Measurements from ENCODE around the gene PHETA1. TPM values are rescaled to one million over a fixed set of nuclear protein-coding genes. Genes with fewer than 3 reads are reported as not detected.

Gene PHETA1
- total and polyA plus RNA-seq, 3 donors from 2014 or later: 13.7 to 27.2 (median 16.1) TPM

- intact Hi-C loops (cut with DNase I; ENCODE audit: low total_unique reads): no loop called here
- 58 to 67% methylated on average over 8 of the region's 8 CpGs for WGBS, 2 donors
- Histone ChIP-seq H3K4me1 (no peaks in the 10 kb centered on the region), H3K9me3 (no peaks in the 10 kb centered on the region), H3K36me3 (ENCODE audit: low read depth, missing control alignments) (no peaks in the 10 kb centered on the region), H3K27ac (no peak overlapping the region), H3K4me3 (no peak overlapping the region), H3K27me3 (no peaks in the 10 kb centered on the region)
- peak in 2 of 3 experiments; percentile 18 to 42 for TF ChIP-seq CTCF (IDR thresholded peaks at IDR 0.05)
- TF ChIP-seq POLR2A (IDR thresholded peaks at IDR 0.05): no peak
- DNase-seq: no peak
Measured at GRCh38 chr12:111330800-111331752, 37.8 kb downstream of the PHETA1 start.

GRCh38 chr12:111328138-111328537 lies 40.8 kb downstream of the PHETA1 start:
- Histone ChIP-seq H3K36me3 (ENCODE audit: low read depth, missing control alignments) (no peaks in the 10 kb centered on the region), H3K4me1 (no peaks in the 10 kb centered on the region), H3K27ac (no peak overlapping the region), H3K9me3 (no peaks in the 10 kb centered on the region), H3K4me3 (no peak overlapping the region), H3K27me3 (no peaks in the 10 kb centered on the region)
- whole genome bisulfite sequencing, 2 donors: 82 to 93% methylated on average over 8 to 12 of the region's 12 CpGs
- intact Hi-C loops (cut with DNase I; ENCODE audit: low total_unique reads): no loop called here
- TF ChIP-seq CTCF (IDR thresholded peaks at IDR 0.05) (no peak), POLR2A (IDR thresholded peaks at IDR 0.05) (no peak)
- DNase-seq: no peak

- intact Hi-C loops (cut with DNase I; ENCODE audit: low total_unique reads): no loop called here
- no peaks in the 10 kb centered on the region for H3K9me3 ChIP-seq
- DNase-seq: no peak
- H3K36me3 ChIP-seq (ENCODE audit: low read depth, missing control alignments): no peaks in the 10 kb centered on the region
- TF ChIP-seq POLR2A (IDR thresholded peaks at IDR 0.05): no peak
- no peak for TF ChIP-seq CTCF (IDR thresholded peaks at IDR 0.05)
- no peaks in the 10 kb centered on the region for H3K4me1 ChIP-seq
- H3K4me3 ChIP-seq: no peak overlapping the region
- no peaks in the 10 kb centered on the region for H3K27me3 ChIP-seq
- no peak overlapping the region for H3K27ac ChIP-seq
- WGBS, 2 donors: 88 to 92% methylated on average over 6 of the region's 6 CpGs
Measured at GRCh38 chr12:111327474-111327873, 41.4 kb downstream of the PHETA1 start.

GRCh38 chr12:111322336-111323250 lies 46.3 kb downstream of the PHETA1 start:
- no peaks in the 10 kb centered on the region for H3K36me3 ChIP-seq (ENCODE audit: low read depth, missing control alignments)
- intact Hi-C loops (cut with DNase I; ENCODE audit: low total_unique reads): no loop called here
- no peak overlapping the region for H3K4me3 ChIP-seq
- 79 to 82% methylated on average over 18 to 25 of the region's 25 CpGs for WGBS, 2 donors
- H3K27ac ChIP-seq: no peak overlapping the region
- peak; percentile 32 for DNase-seq
- no peaks in the 10 kb centered on the region for H3K4me1 ChIP-seq
- H3K9me3 ChIP-seq: no peaks in the 10 kb centered on the region
- TF ChIP-seq CTCF (IDR thresholded peaks at IDR 0.05) (no peak), POLR2A (IDR thresholded peaks at IDR 0.05) (no peak)
- no peaks in the 10 kb centered on the region for H3K27me3 ChIP-seq

All from testis (tissue), 3 donors.